KBM-7 (cell line): ENCODE measurements around the gene ATOH8.

Source experiments
- DNase-seq: peaks from one replicate; pipeline ENCODE4 v3.0.0-alpha.2; 2015
- in situ Hi-C: fragments of 300-500 bp; cut with MboI; formaldehyde crosslinking; loops from 2 replicates; pipeline ENCODE4 v1.14.3; 2020; ENCODE audit warnings: low sequenced_read_pairs, low pct_unique_long_range_greater_than_20kb, mixed read lengths

Gene ATOH8

GRCh38 chr2:85733121-85733960, 20.4 kb upstream of the ATOH8 start:
- no peak for DNase-seq
- in situ Hi-C loops, result loop anchor here (10.0 kb wide), 1 partner anchor 81 kb away; no protein-coding TSS in a partner anchor

GRCh38 chr2:85734015-85734414, 19.8 kb upstream of the ATOH8 start:
- in situ Hi-C loops, result loop anchor here (10.0 kb wide), 1 partner anchor 81 kb away; no protein-coding TSS in a partner anchor
- DNase-seq, result no peak

- in situ Hi-C loops, result loop anchor here (10.0 kb wide), 1 partner anchor 80 kb away; no protein-coding TSS in a partner anchor
- DNase-seq, result no peak
Observed at GRCh38 chr2:85734942-85735608, 18.7 kb upstream of the ATOH8 start.

- DNase-seq, result no peak
- in situ Hi-C loops, result loop anchor here (10.0 kb wide), 1 partner anchor 79 kb away; no protein-coding TSS in a partner anchor
Observed at GRCh38 chr2:85735691-85736090, 18.1 kb upstream of the ATOH8 start.

GRCh38 chr2:85736456-85737355, 17.1 kb upstream of the ATOH8 start:
- in situ Hi-C loops, result loop anchor here (10.0 kb wide), 1 partner anchor 78 kb away; no protein-coding TSS in a partner anchor
- no peak for DNase-seq

GRCh38 chr2:85737481-85737880, 16.3 kb upstream of the ATOH8 start:
- in situ Hi-C loops, result loop anchor here (10.0 kb wide), 1 partner anchor 77 kb away; no protein-coding TSS in a partner anchor
- no peak for DNase-seq

GRCh38 chr2:85737961-85738360, 15.8 kb upstream of the ATOH8 start:
- DNase-seq, result no peak
- in situ Hi-C loops, result loop anchor here (10.0 kb wide), 1 partner anchor 77 kb away; no protein-coding TSS in a partner anchor

GRCh38 chr2:85740193-85740592, 13.6 kb upstream of the ATOH8 start:
- in situ Hi-C loops, result loop anchor here (10.0 kb wide), 1 partner anchor 55 kb away; no protein-coding TSS in a partner anchor
- DNase-seq, result no peak

GRCh38 chr2:85741211-85741832, 12.5 kb upstream of the ATOH8 start:
- DNase-seq, result no peak
- in situ Hi-C loops, result loop anchor here (10.0 kb wide), 1 partner anchor 53 kb away; no protein-coding TSS in a partner anchor

GRCh38 chr2:85741833-85742455, 11.8 kb upstream of the ATOH8 start:
- DNase-seq, result no peak
- in situ Hi-C loops, result loop anchor here (10.0 kb wide), 1 partner anchor 53 kb away; no protein-coding TSS in a partner anchor

- in situ Hi-C loops, result loop anchor here (10.0 kb wide), 1 partner anchor 51 kb away; no protein-coding TSS in a partner anchor
- no peak for DNase-seq
Observed at GRCh38 chr2:85743304-85743978, 10.3 kb upstream of the ATOH8 start.

GRCh38 chr2:85744055-85744454, 9.7 kb upstream of the ATOH8 start:
- DNase-seq, result no peak
- in situ Hi-C loops, result loop anchor here (10.0 kb wide), 1 partner anchor 51 kb away; no protein-coding TSS in a partner anchor

- no peak for DNase-seq
- in situ Hi-C loops, result loop anchor here (10.0 kb wide), 1 partner anchor 50 kb away; no protein-coding TSS in a partner anchor
Observed at GRCh38 chr2:85744741-85745601, 8.8 kb upstream of the ATOH8 start.

- DNase-seq, result no peak
- in situ Hi-C loops, result loop anchor here (10.0 kb wide), 1 partner anchor 49 kb away; no protein-coding TSS in a partner anchor
Observed at GRCh38 chr2:85745619-85746018, 8.2 kb upstream of the ATOH8 start.

- no peak for DNase-seq
- in situ Hi-C loops, result loop anchor here (10.0 kb wide), 1 partner anchor 48 kb away; no protein-coding TSS in a partner anchor
Observed at GRCh38 chr2:85746321-85747004, 7.3 kb upstream of the ATOH8 start.

- no peak for DNase-seq
- in situ Hi-C loops, result loop anchor here (10.0 kb wide), 1 partner anchor 47 kb away; no protein-coding TSS in a partner anchor
Observed at GRCh38 chr2:85747441-85747840, 6.3 kb upstream of the ATOH8 start.
